Duodenal mucosa (tissue), 2 donors: Measurements from ENCODE around the gene CKAP2L.
A peak's percentile ranks its signal among the peaks of the same experiment; 100 is the strongest.

Experiments
- H3K27ac ChIP-seq: one replicate; pipeline ENCODE4 v1.7.0; 2013; ENCODE audit warnings: low read depth, low read length
- H3K27me3 ChIP-seq, 2 donors: one replicate each; pipeline ENCODE4 v1.7.0; 2013; ENCODE audit warnings: low read length in 2 of 2, control low read depth in 1 of 2; ENCODE audit not compliant: insufficient read depth in 2 of 2, control insufficient read depth in 1 of 2
- H3K36me3 ChIP-seq, 2 donors: one replicate each; pipeline ENCODE4 v1.7.0; 2013; ENCODE audit warnings: low read length in 2 of 2, control low read depth in 1 of 2; ENCODE audit not compliant: insufficient read depth in 2 of 2, control insufficient read depth in 1 of 2
- H3K4me1 ChIP-seq, 2 donors: one replicate each; pipeline ENCODE4 v1.7.0; 2013; ENCODE audit warnings: low read length in 2 of 2, control low read depth in 1 of 2; ENCODE audit not compliant: insufficient read depth in 2 of 2, control insufficient read depth in 1 of 2
- H3K4me3 ChIP-seq, 2 donors: one replicate each; pipeline ENCODE4 v1.7.0; 2013; ENCODE audit warnings: low read length in 2 of 2, low read depth in 1 of 2
- H3K9ac ChIP-seq, 2 donors: one replicate each; pipeline ENCODE4 v1.7.0; 2013; ENCODE audit warnings: low read length in 2 of 2, low read depth in 1 of 2
- H3K9me3 ChIP-seq, 2 donors: one replicate each; pipeline ENCODE4 v1.7.0; 2013; ENCODE audit warnings: low read length in 2 of 2, control low read depth in 1 of 2; ENCODE audit not compliant: control insufficient read depth in 1 of 2

CKAP2L gene

GRCh38 chr2:112765251-112765650 is 842 bp upstream of the CKAP2L start:
- no peaks in the 10 kb centered on the region for H3K36me3 ChIP-seq
- H3K4me1 ChIP-seq = peaks cover 14 to 17% of the 10 kb centered on the region in 2 donors
- H3K27me3 ChIP-seq = no peaks in the 10 kb centered on the region
- no peak overlapping the region for H3K27ac ChIP-seq
- no peaks in the 10 kb centered on the region for H3K9me3 ChIP-seq
- peak overlapping the region; percentile 35 to 57 for H3K9ac ChIP-seq
- H3K4me3 ChIP-seq = peak overlapping the region; percentile 80 to 84

- no peaks in the 10 kb centered on the region for H3K9me3 ChIP-seq
- H3K36me3 ChIP-seq = no peaks in the 10 kb centered on the region
- H3K27me3 ChIP-seq = no peaks in the 10 kb centered on the region
- H3K9ac ChIP-seq = no peak overlapping the region
- H3K27ac ChIP-seq = no peak overlapping the region
- peaks cover 14% of the 10 kb centered on the region in 2 donors for H3K4me1 ChIP-seq
- H3K4me3 ChIP-seq = no peak overlapping the region
Observed at GRCh38 chr2:112762276-112762675, 2.1 kb downstream of the CKAP2L start.

GRCh38 chr2:112760149-112760548 is 4.3 kb downstream of the CKAP2L start:
- H3K4me3 ChIP-seq = no peak overlapping the region
- no peak overlapping the region for H3K27ac ChIP-seq
- no peaks in the 10 kb centered on the region for H3K27me3 ChIP-seq
- H3K4me1 ChIP-seq = peaks cover 12 to 13% of the 10 kb centered on the region in 2 donors
- peaks cover 0 to 8% of the 10 kb centered on the region in 2 donors for H3K36me3 ChIP-seq
- no peaks in the 10 kb centered on the region for H3K9me3 ChIP-seq
- no peak overlapping the region for H3K9ac ChIP-seq

GRCh38 chr2:112758711-112759110 is 5.7 kb downstream of the CKAP2L start:
- H3K27me3 ChIP-seq = no peaks in the 10 kb centered on the region
- H3K4me3 ChIP-seq = no peak overlapping the region
- no peak overlapping the region for H3K9ac ChIP-seq
- peaks cover 1 to 5% of the 10 kb centered on the region in 2 donors for H3K4me1 ChIP-seq
- H3K9me3 ChIP-seq = no peaks in the 10 kb centered on the region
- no peak overlapping the region for H3K27ac ChIP-seq
- peaks cover 1 to 8% of the 10 kb centered on the region in 2 donors for H3K36me3 ChIP-seq

- Histone ChIP-seq H3K9me3 (no peaks in the 10 kb centered on the region), H3K4me3 (no peak overlapping the region), H3K4me1 (no peaks in the 10 kb centered on the region), H3K36me3 (peaks cover 2 to 8% of the 10 kb centered on the region in 2 donors), H3K27me3 (no peaks in the 10 kb centered on the region), H3K27ac (no peak overlapping the region), H3K9ac (no peak overlapping the region)
Observed at GRCh38 chr2:112757265-112757664, 7.1 kb downstream of the CKAP2L start.

GRCh38 chr2:112756207-112756606 is 8.2 kb downstream of the CKAP2L start:
- H3K27ac ChIP-seq = no peak overlapping the region
- peaks cover 2 to 8% of the 10 kb centered on the region in 2 donors for H3K36me3 ChIP-seq

GRCh38 chr2:112755444-112755843 is 9.0 kb downstream of the CKAP2L start:
- Histone ChIP-seq H3K4me3 (no peak overlapping the region), H3K27me3 (no peaks in the 10 kb centered on the region), H3K4me1 (peaks cover 3 to 4% of the 10 kb centered on the region in 2 donors), H3K36me3 (peaks cover 2 to 8% of the 10 kb centered on the region in 2 donors), H3K9me3 (no peaks in the 10 kb centered on the region), H3K9ac (no peak overlapping the region), H3K27ac (no peak overlapping the region)

More at GRCh38 chr2:112756207-112756606, 8.2 kb downstream of the CKAP2L start:
- H3K4me1 ChIP-seq = peaks cover 3 to 4% of the 10 kb centered on the region in 2 donors
- H3K9ac ChIP-seq = no peak overlapping the region
- H3K9me3 ChIP-seq = no peaks in the 10 kb centered on the region
- no peaks in the 10 kb centered on the region for H3K27me3 ChIP-seq
- no peak overlapping the region for H3K4me3 ChIP-seq

GRCh38 chr2:112754564-112754963 is 9.8 kb downstream of the CKAP2L start:
- Histone ChIP-seq H3K9me3 (no peaks in the 10 kb centered on the region), H3K4me3 (no peak overlapping the region), H3K4me1 (peaks cover 3 to 7% of the 10 kb centered on the region in 2 donors), H3K9ac (no peak overlapping the region), H3K36me3 (peaks cover 2 to 8% of the 10 kb centered on the region in 2 donors), H3K27ac (no peak overlapping the region), H3K27me3 (no peaks in the 10 kb centered on the region)

GRCh38 chr2:112752667-112753066 is 11.7 kb downstream of the CKAP2L start:
- Histone ChIP-seq H3K4me3 (no peak overlapping the region), H3K27ac (no peak overlapping the region)

GRCh38 chr2:112751451-112752197 is 12.8 kb downstream of the CKAP2L start:
- H3K9ac ChIP-seq = no peak overlapping the region
- H3K36me3 ChIP-seq = peaks cover 2 to 8% of the 10 kb centered on the region in 2 donors
- no peak overlapping the region for H3K4me3 ChIP-seq
- no peak overlapping the region for H3K27ac ChIP-seq
- peaks cover 3 to 7% of the 10 kb centered on the region in 2 donors for H3K4me1 ChIP-seq
- no peaks in the 10 kb centered on the region for H3K9me3 ChIP-seq
- H3K27me3 ChIP-seq = no peaks in the 10 kb centered on the region

More at GRCh38 chr2:112752667-112753066, 11.7 kb downstream of the CKAP2L start:
- no peaks in the 10 kb centered on the region for H3K27me3 ChIP-seq
- no peak overlapping the region for H3K9ac ChIP-seq
- peaks cover 3 to 7% of the 10 kb centered on the region in 2 donors for H3K4me1 ChIP-seq
- no peaks in the 10 kb centered on the region for H3K9me3 ChIP-seq
- H3K36me3 ChIP-seq = peaks cover 2 to 8% of the 10 kb centered on the region in 2 donors
